K562 (cell line): ENCODE measurements around the gene TREM1. TPM values are rescaled to one million over a fixed set of nuclear protein-coding genes. Genes with fewer than 3 reads are reported as not detected.

Source experiments
- ARID2 ChIP-seq: fragments of 450-650 bp; IDR thresholded peaks from 2 replicates; pipeline ENCODE4 v1.6.1; 2017; ENCODE audit warnings: antibody characterized with exemption, mild to moderate bottlenecking
- ETV5 ChIP-seq: sonication (generic); formaldehyde crosslinking; IDR thresholded peaks from 2 replicates; pipeline ENCODE4 v1.4.0; 2020; ENCODE audit warnings: low read depth, mild to moderate bottlenecking, missing genetic modification reagents
- FOXK2 ChIP-seq, 2 experiments: fragments of 450-650 bp; IDR thresholded peaks in 1 of 2; conservative IDR thresholded peaks in 1 of 2; 2 replicates each; pipeline ENCODE4 v1.6.1; 2016; ENCODE audit warnings: low read depth in 2 of 2, mild to moderate bottlenecking in 1 of 2
- HBP1 ChIP-seq: fragments of 450-650 bp; formaldehyde crosslinking; IDR thresholded peaks from 2 replicates; pipeline ENCODE4 v1.4.0; 2022; ENCODE audit warnings: missing genetic modification characterization
- HMGN3 ChIP-seq: IDR thresholded peaks from 2 replicates; pipeline ENCODE4 v1.6.1; 2011; ENCODE audit warnings: borderline replicate concordance, low read depth, mild to moderate bottlenecking, mixed read lengths, low read length; ENCODE audit not compliant: insufficient read length; ENCODE audit errors: extremely low read depth
- MITF ChIP-seq: IDR thresholded peaks from 2 replicates; pipeline ENCODE4 v1.6.1; 2014; ENCODE audit warnings: antibody characterized with exemption
- MYBL2 ChIP-seq, 2 experiments: fragments of 450-650 bp in 1 of 2; sonication (generic) in 1 of 2; formaldehyde crosslinking in 1 of 2; IDR thresholded peaks; 2 replicates each; pipeline versions ENCODE4 v1.6.1 to v1.8.1; 2017 to 2022; ENCODE audit warnings: borderline replicate concordance in 1 of 2, inconsistent platforms in 1 of 2, low read depth in 1 of 2, mild to moderate bottlenecking in 1 of 2, missing genetic modification reagents in 1 of 2, moderate library complexity in 1 of 2
- PHF20 ChIP-seq: fragments of 450-650 bp; IDR thresholded peaks from 2 replicates; pipeline ENCODE4 v1.6.1; 2018; ENCODE audit not compliant: partially characterized antibody
- PPARD ChIP-seq: fragments of 250-450 bp; sonication (Bioruptor Pico); IDR thresholded peaks from 2 replicates; pipeline ENCODE4 v1.8.0; 2022; ENCODE audit warnings: inconsistent platforms, mild to moderate bottlenecking, moderate library complexity
- SRSF7 ChIP-seq: fragments of 200-400 bp; formaldehyde crosslinking; optimal IDR thresholded peaks from 2 replicates; pipeline ENCODE3; 2017; ENCODE audit warnings: mild to moderate bottlenecking, low read depth, low read length
- ZBTB34 ChIP-seq: fragments of 250-450 bp; sonication (Bioruptor Pico); IDR thresholded peaks from 2 replicates; pipeline ENCODE4 v1.8.0; 2021; ENCODE audit warnings: mild to moderate bottlenecking, moderate library complexity
- ZBTB49 ChIP-seq: sonication (generic); formaldehyde crosslinking; IDR thresholded peaks from 2 replicates; pipeline ENCODE4 v1.8.0; 2022; ENCODE audit warnings: missing genetic modification reagents, mild to moderate bottlenecking, borderline replicate concordance
- ZC3H8 ChIP-seq: fragments of 450-650 bp; IDR thresholded peaks from 2 replicates; pipeline ENCODE4 v1.6.1; 2017
- ZKSCAN3 ChIP-seq: fragments of 250-450 bp; sonication (Bioruptor Pico); IDR thresholded peaks from 2 replicates; pipeline ENCODE4 v1.4.0; 2020
- ZNF274 ChIP-seq: IDR thresholded peaks from 2 replicates; pipeline ENCODE4 v1.6.1; 2011; ENCODE audit warnings: low read depth, mild to moderate bottlenecking, low read length, moderate library complexity, borderline replicate concordance
- ZNF518B ChIP-seq: fragments of 250-450 bp; sonication (Bioruptor Pico); IDR thresholded peaks from 2 replicates; pipeline ENCODE4 v1.5.0; 2021; ENCODE audit warnings: mild to moderate bottlenecking, moderate library complexity
- polyA plus RNA-seq, 8 experiments: library from polyadenylated mRNA; depleted of rRNA in 4 of 8; stranded (reverse) in 5 of 8; unstranded in 3 of 8; fragments of >200 nt; fragmentation: Nextera tagmentation in 2 of 8; fragmentation: Illumina TruSeq in 1 of 8; extraction: Ambion mirVana in 2 of 8; extraction: Trizol in 1 of 8; gene quantifications; 2 replicates each; pipeline versions ENCODE4 v1.2.1 to v1.2.3, GENCODE V29; 2011 to 2014; ENCODE audit warnings: inconsistent platforms in 1 of 8, missing spikeins in 1 of 8
- total RNA-seq, 7 experiments: library from RNA; depleted of rRNA in 6 of 7; stranded (reverse); fragments of >200 nt in 6 of 7; fragmentation: Illumina TruSeq in 2 of 7; extraction: Trizol in 2 of 7; gene quantifications; 2 replicates each; pipeline versions ENCODE4 v1.2.1 to v1.2.3, GENCODE V29; 2011 to 2021; ENCODE audit warnings: low replicate concordance in 1 of 7

The TREM1 gene
- total and polyA plus RNA-seq, 9 of the 15 experiments (the other 6 are each of a cell fraction or from before 2014, with no cell fraction given), result not detected

GRCh38 chr6:41318654-41319565, 32.4 kb upstream of the TREM1 start (continued):
- TF ChIP-seq ZBTB34 (no peak), ZBTB49 (CRISPR knock-in tag) (no peak), MYBL2 (IDR thresholded peaks at IDR 0.05; ENCODE audit: low read depth) (no peak), MYBL2 (CRISPR knock-in tag; IDR thresholded peaks at IDR 0.05; ENCODE audit: borderline replicate concordance) (no peak), ARID2 (peak; percentile 59; the same call in 1 of the 2 replicates), FOXK2 (conservative IDR thresholded peaks at IDR 0.05 in 1 of 2, IDR thresholded peaks at IDR 0.05 in 1 of 2; ENCODE audit: low read depth in 2 of 2) (no peak), HMGN3 (peak; percentile 57), ZKSCAN3 (CRISPR knock-in tag) (no peak), HBP1 (no peak), SRSF7 (no peak), ZNF274 (no peak), ETV5 (peak; percentile 41; the same call in 1 of the 2 replicates), MITF (no peak), ZNF518B (CRISPR knock-in tag) (no peak), PPARD (CRISPR knock-in tag) (no peak), ZC3H8 (no peak), PHF20 (no peak)
